HG02943 (cell line): ENCODE data around the gene CLEC16A.
A peak's percentile ranks its signal among the peaks of the same experiment; 100 is the strongest.

Source experiments
- ATAC-seq: cut with Tn5 transposase; IDR thresholded peaks from one replicate; pipeline ENCODE4 v1.9.1; 2021; ENCODE audit warnings: mild to moderate bottlenecking, low read depth, moderate library complexity; ENCODE audit not compliant: unreplicated experiment

CLEC16A gene

GRCh38 chr16:10944249-10945064, at the start of gene CLEC16A:
CLEC16A (plus strand) TSS chr16:10944564; CDS start chr16:10944718, 154 bp downstream.
- ATAC-seq, result peak; percentile 56

GRCh38 chr16:10895053-10895946, 49.1 kb upstream of the CLEC16A start:
- no peak for ATAC-seq

GRCh38 chr16:10896165-10896564, 48.2 kb upstream of the CLEC16A start:
- no peak for ATAC-seq

- ATAC-seq, result no peak
These were observed 47.6 kb upstream of the CLEC16A start for GRCh38 chr16:10896723-10897122.

- ATAC-seq, result peak; percentile 65
These were observed 47.2 kb upstream of the CLEC16A start for GRCh38 chr16:10897134-10897533.

- no peak for ATAC-seq
These were observed 41.4 kb upstream of the CLEC16A start for GRCh38 chr16:10902999-10903398.

GRCh38 chr16:10906482-10906881, 37.9 kb upstream of the CLEC16A start:
- ATAC-seq, result no peak

GRCh38 chr16:10906914-10907756, 37.2 kb upstream of the CLEC16A start:
- no peak for ATAC-seq

- ATAC-seq, result no peak
These were observed 36.7 kb upstream of the CLEC16A start for GRCh38 chr16:10907757-10908045.

GRCh38 chr16:10911267-10911666, 33.1 kb upstream of the CLEC16A start:
- ATAC-seq, result no peak

- ATAC-seq, result no peak
These were observed 27.8 kb upstream of the CLEC16A start for GRCh38 chr16:10916534-10916933.

- no peak for ATAC-seq
These were observed 25.9 kb upstream of the CLEC16A start for GRCh38 chr16:10918294-10919002.

GRCh38 chr16:10919003-10919351, 25.4 kb upstream of the CLEC16A start:
- no peak for ATAC-seq

GRCh38 chr16:10920726-10921427, 23.5 kb upstream of the CLEC16A start:
- no peak for ATAC-seq

GRCh38 chr16:10921536-10922327, 22.6 kb upstream of the CLEC16A start:
- ATAC-seq, result no peak

- no peak for ATAC-seq
These were observed 21.8 kb upstream of the CLEC16A start for GRCh38 chr16:10922328-10923145.

GRCh38 chr16:10923146-10923649, 21.2 kb upstream of the CLEC16A start:
- no peak for ATAC-seq
